Measurements from ENCODE around the gene SIGLEC1.

DNA sequence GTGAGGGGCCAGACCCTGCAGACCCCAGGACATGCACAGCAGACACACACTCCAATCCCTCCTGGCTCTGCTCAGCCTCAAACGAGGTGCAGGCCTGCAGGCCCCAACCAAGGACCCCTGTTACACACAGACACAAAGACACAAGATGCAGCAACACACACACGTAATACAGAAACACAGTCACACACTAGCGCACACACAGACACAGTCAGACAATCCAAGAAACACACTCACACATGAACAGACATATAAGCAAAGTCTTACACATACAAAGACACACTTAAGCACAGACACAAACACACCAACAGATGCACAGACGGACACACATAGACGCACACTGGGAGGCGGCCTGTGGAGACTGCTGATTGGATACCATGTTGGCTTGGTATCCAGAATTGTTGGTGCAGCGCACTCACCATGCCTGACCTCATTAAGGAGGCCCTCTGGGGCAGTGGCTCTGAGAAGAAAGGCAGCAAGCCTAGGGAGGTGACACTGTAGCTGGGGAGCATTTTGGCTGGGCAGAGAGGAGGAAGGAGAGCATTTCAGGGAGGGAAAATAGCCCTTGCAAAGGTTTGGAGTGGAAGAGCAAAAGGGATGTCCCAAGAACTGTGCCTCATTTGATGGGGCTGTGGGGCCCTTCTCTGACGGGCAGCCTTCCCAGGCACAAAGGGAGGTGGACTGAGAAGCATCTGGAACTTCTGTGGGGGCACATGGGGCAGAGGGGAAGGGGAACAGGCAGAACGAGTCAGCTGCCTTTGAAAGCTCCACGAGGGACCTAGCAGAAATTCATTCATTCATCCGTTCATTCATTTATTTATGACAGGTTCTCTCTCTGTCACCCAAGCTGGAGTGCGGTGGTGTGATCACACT, 18.6 kb upstream of the SIGLEC1 start:
- TF ChIP-seq POLR2A (IDR thresholded peaks at IDR 0.05; ENCODE audit: low read depth, low read length): no peak
- TF ChIP-seq POLR2AphosphoS5 (IDR thresholded peaks at IDR 0.05; ENCODE audit: insufficient read depth, low read depth, low read length): no peak
- TF ChIP-seq, protein P1, sequence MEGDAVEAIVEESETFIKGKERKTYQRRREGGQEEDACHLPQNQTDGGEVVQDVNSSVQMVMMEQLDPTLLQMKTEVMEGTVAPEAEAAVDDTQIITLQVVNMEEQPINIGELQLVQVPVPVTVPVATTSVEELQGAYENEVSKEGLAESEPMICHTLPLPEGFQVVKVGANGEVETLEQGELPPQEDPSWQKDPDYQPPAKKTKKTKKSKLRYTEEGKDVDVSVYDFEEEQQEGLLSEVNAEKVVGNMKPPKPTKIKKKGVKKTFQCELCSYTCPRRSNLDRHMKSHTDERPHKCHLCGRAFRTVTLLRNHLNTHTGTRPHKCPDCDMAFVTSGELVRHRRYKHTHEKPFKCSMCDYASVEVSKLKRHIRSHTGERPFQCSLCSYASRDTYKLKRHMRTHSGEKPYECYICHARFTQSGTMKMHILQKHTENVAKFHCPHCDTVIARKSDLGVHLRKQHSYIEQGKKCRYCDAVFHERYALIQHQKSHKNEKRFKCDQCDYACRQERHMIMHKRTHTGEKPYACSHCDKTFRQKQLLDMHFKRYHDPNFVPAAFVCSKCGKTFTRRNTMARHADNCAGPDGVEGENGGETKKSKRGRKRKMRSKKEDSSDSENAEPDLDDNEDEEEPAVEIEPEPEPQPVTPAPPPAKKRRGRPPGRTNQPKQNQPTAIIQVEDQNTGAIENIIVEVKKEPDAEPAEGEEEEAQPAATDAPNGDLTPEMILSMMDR (IDR thresholded peaks at IDR 0.05; ENCODE audit: extremely low read depth in 1 of 2, insufficient read depth in 1 of 2, low read depth in 1 of 2, low read length in 2 of 2): no peak
- TF ChIP-seq, protein P2, sequence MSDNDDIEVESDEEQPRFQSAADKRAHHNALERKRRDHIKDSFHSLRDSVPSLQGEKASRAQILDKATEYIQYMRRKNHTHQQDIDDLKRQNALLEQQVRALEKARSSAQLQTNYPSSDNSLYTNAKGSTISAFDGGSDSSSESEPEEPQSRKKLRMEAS (IDR thresholded peaks at IDR 0.05; ENCODE audit: insufficient read depth, insufficient read length): no peak
- TF ChIP-seq FOS (IDR thresholded peaks at IDR 0.05; ENCODE audit: borderline replicate concordance, insufficient read depth, low read length): no peak
